ENCODE data around the gene MMP10.

- TF ChIP-seq CTCF (optimal IDR thresholded peaks at IDR 0.05 in 1 of 3, IDR thresholded peaks at IDR 0.05 in 1 of 3, conservative IDR thresholded peaks at IDR 0.05 in 1 of 3; ENCODE audit: extremely low read depth in 1 of 3, insufficient read depth in 2 of 3, low read length in 3 of 3) = no peak
- no peak for TF ChIP-seq EZH2 (IDR thresholded peaks at IDR 0.05; ENCODE audit: low read length)
Measured at GRCh38 chr11:102776454-102776853, 4.0 kb downstream of the MMP10 start.
